ENCODE measurements around the gene ADSS1.

- no peak for TF ChIP-seq CTCF (IDR thresholded peaks at IDR 0.05)
- no peak for TF ChIP-seq CREM (CRISPR knock-in tag; IDR thresholded peaks at IDR 0.05)
- TF ChIP-seq SMAD3 (CRISPR knock-in tag; IDR thresholded peaks at IDR 0.05; ENCODE audit: borderline replicate concordance) = no peak
- no peak for TF ChIP-seq IRF1 (CRISPR knock-in tag; IDR thresholded peaks at IDR 0.05)
- TF ChIP-seq PRDM15 (CRISPR knock-in tag; IDR thresholded peaks at IDR 0.05) = no peak
- no peak for TF ChIP-seq ATF6 (CRISPR knock-in tag; IDR thresholded peaks at IDR 0.05)
- TF ChIP-seq USF2 (CRISPR knock-in tag; IDR thresholded peaks at IDR 0.05) = no peak
- no peak for TF ChIP-seq STAT6 (CRISPR knock-in tag; conservative IDR thresholded peaks at IDR 0.05; ENCODE audit: low read depth)
- TF ChIP-seq MLX (CRISPR knock-in tag; IDR thresholded peaks at IDR 0.05) = no peak
- no peak for TF ChIP-seq TEAD4 (CRISPR knock-in tag; IDR thresholded peaks at IDR 0.05)
- TF ChIP-seq ESRRA (CRISPR knock-in tag; IDR thresholded peaks at IDR 0.05; ENCODE audit: borderline replicate concordance) = no peak
These were observed 35.4 kb upstream of the ADSS1 start for GRCh38 chr14:104688505-104689108.
